AG04449 (cell line): ENCODE results near the gene SPATA45.
"Not testable (repeated sequence)": the region's sequence is repeated elsewhere in the genome, so short reads cannot be mapped to it uniquely, and the experiment has no call there.

Source experiments
- CTCF ChIA-PET: fragments of 350-600 bp; formaldehyde crosslinking; extraction: SDS; loops from one replicate; lab custom pipeline; 2021; ENCODE audit warnings: antibody characterized with exemption; lab: Yijun Ruan, JAX
- POLR2A ChIA-PET: fragments of 400-600, 350-600 bp; formaldehyde crosslinking; extraction: SDS; loops from one replicate; lab custom pipeline; 2020; ENCODE audit warnings: antibody characterized with exemption, inconsistent platforms; lab: Yijun Ruan, JAX
- DNase-seq: peaks from one replicate; pipeline ENCODE4 v3.0.0-alpha.2; 2010; ENCODE audit warnings: low read depth, low spot score
- H3K4me3 ChIP-seq: 2 replicates; pipeline ENCODE4 v1.5.1; 2011; ENCODE audit warnings: low read depth, mild to moderate bottlenecking, control low read depth, low read length
- TF ChIP-seq, protein P1 (sequence below): IDR thresholded peaks from one replicate; pipeline ENCODE4 v1.5.1; 2011; ENCODE audit warnings: mild to moderate bottlenecking, moderate library complexity, low read length, control low read depth, inconsistent platforms; ENCODE audit not compliant: insufficient read depth; ENCODE audit errors: missing control alignments

The SPATA45 gene

DNA sequence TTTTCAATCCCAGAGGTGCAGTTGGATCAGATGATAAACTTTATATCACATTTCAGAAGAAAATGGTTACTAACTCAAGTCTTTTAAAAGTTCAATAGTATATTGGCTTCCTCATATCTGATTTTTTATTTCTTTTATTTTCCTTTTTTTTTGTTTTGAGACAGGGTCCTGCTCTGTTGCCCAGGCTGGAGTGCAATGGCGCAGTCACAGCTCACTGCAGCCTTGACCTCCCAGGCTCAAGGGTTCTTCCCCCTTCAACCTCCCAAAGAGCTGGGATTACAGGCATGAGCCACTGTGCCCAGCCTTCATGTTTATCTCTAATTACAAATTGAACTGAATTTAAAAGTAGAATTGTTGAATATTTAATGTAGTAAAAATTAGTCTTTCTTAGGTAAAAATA, 24.5 kb upstream of the SPATA45 start:
- ChIA-PET CTCF (no interaction called here), POLR2A (no interaction called here)
- H3K4me3 ChIP-seq, result no peak overlapping the region
- TF ChIP-seq, protein P1, sequence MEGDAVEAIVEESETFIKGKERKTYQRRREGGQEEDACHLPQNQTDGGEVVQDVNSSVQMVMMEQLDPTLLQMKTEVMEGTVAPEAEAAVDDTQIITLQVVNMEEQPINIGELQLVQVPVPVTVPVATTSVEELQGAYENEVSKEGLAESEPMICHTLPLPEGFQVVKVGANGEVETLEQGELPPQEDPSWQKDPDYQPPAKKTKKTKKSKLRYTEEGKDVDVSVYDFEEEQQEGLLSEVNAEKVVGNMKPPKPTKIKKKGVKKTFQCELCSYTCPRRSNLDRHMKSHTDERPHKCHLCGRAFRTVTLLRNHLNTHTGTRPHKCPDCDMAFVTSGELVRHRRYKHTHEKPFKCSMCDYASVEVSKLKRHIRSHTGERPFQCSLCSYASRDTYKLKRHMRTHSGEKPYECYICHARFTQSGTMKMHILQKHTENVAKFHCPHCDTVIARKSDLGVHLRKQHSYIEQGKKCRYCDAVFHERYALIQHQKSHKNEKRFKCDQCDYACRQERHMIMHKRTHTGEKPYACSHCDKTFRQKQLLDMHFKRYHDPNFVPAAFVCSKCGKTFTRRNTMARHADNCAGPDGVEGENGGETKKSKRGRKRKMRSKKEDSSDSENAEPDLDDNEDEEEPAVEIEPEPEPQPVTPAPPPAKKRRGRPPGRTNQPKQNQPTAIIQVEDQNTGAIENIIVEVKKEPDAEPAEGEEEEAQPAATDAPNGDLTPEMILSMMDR, result no peak
- no peak for DNase-seq

DNA sequence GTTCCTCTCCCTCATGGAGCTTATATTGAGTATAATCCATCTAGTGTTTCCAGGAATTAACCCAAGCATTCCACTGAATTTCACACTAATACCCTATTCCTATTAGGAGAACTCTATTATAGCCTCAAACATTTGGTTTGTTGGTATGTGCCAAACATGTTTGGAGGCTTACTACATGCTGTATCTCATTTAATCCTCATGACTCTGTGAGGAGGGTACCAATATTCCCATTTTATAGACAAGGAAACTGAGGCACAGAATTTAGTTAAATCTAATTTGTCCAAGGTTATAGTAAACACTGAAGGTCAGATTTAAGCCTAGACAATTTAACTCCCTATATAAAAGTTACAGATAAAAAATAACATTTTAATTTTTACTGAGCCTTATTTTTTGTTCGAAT, 19.7 kb upstream of the SPATA45 start:
- ChIA-PET CTCF (interaction anchor here (1.4 kb wide), 1 partner anchor 22 kb away, joined by 3 read pairs; no protein-coding TSS in a partner anchor), POLR2A (no interaction called here)
- TF ChIP-seq, protein P1, result no peak
- DNase-seq, result no peak
- no peak overlapping the region for H3K4me3 ChIP-seq

DNA sequence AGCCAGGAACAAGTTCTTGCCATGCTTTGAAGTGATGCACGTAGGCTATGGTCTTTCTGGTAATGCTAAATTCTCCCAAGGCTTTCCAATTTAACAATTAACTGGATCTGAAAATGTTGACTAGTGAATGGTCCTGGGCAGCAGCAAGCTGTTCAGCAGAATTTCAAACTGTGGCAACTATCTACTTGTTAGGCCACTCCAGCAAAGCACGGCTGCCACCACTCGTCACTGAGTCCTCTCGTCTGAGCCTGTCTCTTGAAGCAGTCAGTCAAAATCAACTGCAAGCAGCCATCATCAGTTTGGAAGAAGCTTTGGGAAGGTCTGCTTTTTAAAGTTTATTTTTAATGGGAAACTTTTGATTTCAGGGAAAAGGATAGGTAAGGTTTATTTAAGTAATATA, 16.8 kb upstream of the SPATA45 start:
- ChIA-PET POLR2A (interaction anchor here (0.5 kb wide), 1 partner anchor 34 kb away, joined by 4 read pairs; no protein-coding TSS in a partner anchor), CTCF (no interaction called here)
- TF ChIP-seq, protein P1, result no peak
- DNase-seq, result no peak
- no peak overlapping the region for H3K4me3 ChIP-seq

GRCh38 chr1:212863345-212863744, 15.9 kb upstream of the SPATA45 start:
- CTCF ChIA-PET, POLR2A ChIA-PET, DNase-seq, H3K4me3 ChIP-seq: not testable (repeated sequence)

GRCh38 chr1:212862111-212862690, 14.8 kb upstream of the SPATA45 start:
- TF ChIP-seq, protein P1, result no peak
- no peak for DNase-seq
- ChIA-PET POLR2A (no interaction called here), CTCF (no interaction called here)
- H3K4me3 ChIP-seq, result no peak overlapping the region

DNA sequence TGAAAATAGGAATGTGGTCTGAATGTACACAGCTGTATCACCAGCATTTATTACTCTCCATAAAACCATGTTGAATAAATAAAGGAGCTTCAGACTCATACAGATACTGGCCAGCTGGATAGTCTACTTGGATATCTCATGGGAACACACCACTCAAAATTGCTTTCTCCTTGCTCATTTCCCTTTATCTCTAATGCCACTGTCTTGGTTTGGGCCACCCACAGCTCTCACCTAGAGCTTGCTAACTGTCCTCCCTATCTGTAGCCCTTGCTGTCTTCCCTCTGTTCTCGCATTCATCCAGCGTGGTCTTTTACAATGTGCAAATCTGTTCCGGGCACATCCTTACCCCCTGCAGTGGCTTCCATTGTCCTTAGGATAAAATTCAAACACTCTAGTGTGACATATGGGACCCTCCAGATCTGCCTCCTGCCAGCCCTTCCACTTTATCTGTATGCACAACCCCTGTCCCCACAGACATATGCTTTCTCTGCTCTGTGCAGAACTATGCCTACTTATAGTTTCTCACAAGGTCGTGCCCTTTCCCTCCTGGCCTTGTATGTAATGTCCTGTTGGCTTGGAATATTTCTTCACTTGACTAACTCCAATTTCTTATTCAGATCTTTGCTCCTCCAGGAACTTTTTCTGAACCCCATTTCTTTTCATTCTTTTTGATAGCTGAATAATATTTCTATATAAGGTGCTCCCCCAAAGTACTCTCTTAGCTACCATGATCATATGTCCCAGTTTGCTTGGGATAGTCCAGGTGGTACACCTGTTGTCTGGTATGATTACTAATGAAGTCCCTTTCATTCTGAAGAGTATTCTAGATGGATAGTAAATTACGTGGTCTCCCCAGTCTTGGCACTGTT, 13.5 kb upstream of the SPATA45 start:
- H3K4me3 ChIP-seq, result no peak overlapping the region
- ChIA-PET POLR2A (no interaction called here), CTCF (interaction anchor here (1.0 kb wide), 1 partner anchor 46 kb away, joined by 3 read pairs; no protein-coding TSS in a partner anchor)
- TF ChIP-seq, protein P1, result no peak
- no peak for DNase-seq
